ENCODE data around the gene DHCR24. TPM values are rescaled to one million over a fixed set of nuclear protein-coding genes. Genes with fewer than 3 reads are reported as not detected.

Gene DHCR24
- total and polyA plus RNA-seq, 2 of the 13 experiments (the other 11 are each of a cell fraction or from before 2014, with no cell fraction given): 374 to 448 TPM

- no peak for TF ChIP-seq THYN1 (CRISPR knock-in tag; IDR thresholded peaks at IDR 0.05; ENCODE audit: borderline replicate concordance, low read depth)
- TF ChIP-seq ELK4 (CRISPR knock-in tag; IDR thresholded peaks at IDR 0.05; ENCODE audit: borderline replicate concordance): no peak
- TF ChIP-seq RCOR2 (CRISPR knock-in tag; IDR thresholded peaks at IDR 0.05): peak; percentile 57
- TF ChIP-seq KDM1A (CRISPR knock-in tag; IDR thresholded peaks at IDR 0.05): peak; percentile 59; the same call in 1 of the 2 replicates
- TF ChIP-seq NFRKB (IDR thresholded peaks at IDR 0.05): no peak
- no peak for TF ChIP-seq PAX8 (CRISPR knock-in tag; IDR thresholded peaks at IDR 0.05; ENCODE audit: borderline replicate concordance)
- no peak for TF ChIP-seq IKZF5 (CRISPR knock-in tag; IDR thresholded peaks at IDR 0.05)
- TF ChIP-seq ZNF564 (CRISPR knock-in tag; IDR thresholded peaks at IDR 0.05): no peak
- TF ChIP-seq ZNF703 (CRISPR knock-in tag; IDR thresholded peaks at IDR 0.05; ENCODE audit: borderline replicate concordance): no peak
- no peak for TF ChIP-seq TAF1 (CRISPR knock-in tag; IDR thresholded peaks at IDR 0.05)
- no peak for TF ChIP-seq JUN (CRISPR knock-in tag; IDR thresholded peaks at IDR 0.05)
- TF ChIP-seq ADNP (CRISPR knock-in tag; IDR thresholded peaks at IDR 0.05): peak; percentile 58; the same call in 1 of the 2 replicates
- no peak for TF ChIP-seq MTERF4 (CRISPR knock-in tag; IDR thresholded peaks at IDR 0.05)
- TF ChIP-seq TARDBP (CRISPR knock-in tag; IDR thresholded peaks at IDR 0.05): 0 out of 2 replicates have a peak, but pooled peaks have one; percentile 15
- no peak for TF ChIP-seq ZNF281 (CRISPR knock-in tag; IDR thresholded peaks at IDR 0.05; ENCODE audit: borderline replicate concordance)
- no peak for TF ChIP-seq ZNF326 (CRISPR knock-in tag; IDR thresholded peaks at IDR 0.05; ENCODE audit: borderline replicate concordance)
- TF ChIP-seq RERE (CRISPR knock-in tag; IDR thresholded peaks at IDR 0.05; ENCODE audit: low read depth): no peak
- peak; percentile 98 for TF ChIP-seq ZNF629 (CRISPR knock-in tag; conservative IDR thresholded peaks at IDR 0.05)
- no peak for TF ChIP-seq RFXAP (CRISPR knock-in tag; IDR thresholded peaks at IDR 0.05; ENCODE audit: borderline replicate concordance)
- TF ChIP-seq FIP1L1 (IDR thresholded peaks at IDR 0.05; ENCODE audit: borderline replicate concordance, insufficient read depth, low read depth, low read length): no peak
Measured at GRCh38 chr1:54870869-54871268, 16.1 kb downstream of the DHCR24 start (continued).

Measured in HepG2 (cell line).